ENCODE results near the gene RREB1. TPM values are rescaled to one million over a fixed set of nuclear protein-coding genes. Genes with fewer than 3 reads are reported as not detected.

The RREB1 gene
- total RNA-seq, 4 donors from 2014 or later: 56.2 to 102 (median 62.6) TPM

- Histone ChIP-seq H3K36me3 (no peaks in the 10 kb centered on the region), H3K9me3 (no peaks in the 10 kb centered on the region), H3K27ac (peak overlapping the region; percentile 97), H3K4me3 (peak overlapping the region; percentile 87), H3K4me1 (peaks cover 33% of the 10 kb centered on the region), H3K27me3 (no peaks in the 10 kb centered on the region)
- DNase-seq (ENCODE audit: low spot score in 2 of 2): peak in 1 of 2 donors; percentile 79
- no peak for TF ChIP-seq POLR2AphosphoS5 (IDR thresholded peaks at IDR 0.05)
- no peak for TF ChIP-seq POLR2A (IDR thresholded peaks at IDR 0.05)
- TF ChIP-seq EP300 (IDR thresholded peaks at IDR 0.05): no peak
- peak in 1 of 2 donors; percentile 36 for TF ChIP-seq CTCF (IDR thresholded peaks at IDR 0.05)
- WGBS: under 1% methylated on average over 17 of the region's 66 CpGs
Measured at GRCh38 chr6:7106752-7107577, 796 bp upstream of the RREB1 start.

- Histone ChIP-seq H3K27me3 (no peaks in the 10 kb centered on the region), H3K36me3 (no peaks in the 10 kb centered on the region), H3K9me3 (no peaks in the 10 kb centered on the region), H3K4me3 (peak overlapping the region; percentile 87), H3K27ac (peak overlapping the region; percentile 97), H3K4me1 (peaks cover 44% of the 10 kb centered on the region)
- 0% methylated on average over 32 of the region's 94 CpGs for WGBS
- DNase-seq (ENCODE audit: low spot score in 2 of 2): peak; percentile 84 to 87
- TF ChIP-seq POLR2AphosphoS5 (IDR thresholded peaks at IDR 0.05) (peak in 1 of 3 donors; percentile 10), CTCF (IDR thresholded peaks at IDR 0.05) (no peak)
Measured at GRCh38 chr6:7108196-7108963, 619 bp downstream of the RREB1 start.

- Histone ChIP-seq H3K9me3 (no peaks in the 10 kb centered on the region), H3K36me3 (no peaks in the 10 kb centered on the region), H3K27ac (peak overlapping the region; percentile 97), H3K4me1 (peaks cover 50% of the 10 kb centered on the region), H3K4me3 (peak overlapping the region; percentile 87), H3K27me3 (no peaks in the 10 kb centered on the region)
- 4% methylated on average over 10 of the region's 86 CpGs for WGBS
- no peak for TF ChIP-seq POLR2A (IDR thresholded peaks at IDR 0.05)
- TF ChIP-seq POLR2AphosphoS5 (IDR thresholded peaks at IDR 0.05): peak in 1 of 3 donors; percentile 11
- TF ChIP-seq CTCF (IDR thresholded peaks at IDR 0.05): no peak
- no peak for TF ChIP-seq EP300 (IDR thresholded peaks at IDR 0.05)
- peak; percentile 79 to 86 for DNase-seq (ENCODE audit: low spot score in 2 of 2)
Measured at GRCh38 chr6:7108964-7109836, 1.4 kb downstream of the RREB1 start.

GRCh38 chr6:7110092-7110792, 2.5 kb downstream of the RREB1 start:
- H3K4me3 ChIP-seq: peak overlapping the region; percentile 87
- H3K4me1 ChIP-seq: peaks cover 59% of the 10 kb centered on the region
- H3K36me3 ChIP-seq: no peaks in the 10 kb centered on the region
- TF ChIP-seq POLR2AphosphoS5 (IDR thresholded peaks at IDR 0.05): no peak
- TF ChIP-seq CTCF (IDR thresholded peaks at IDR 0.05): no peak
- no peak for TF ChIP-seq EP300 (IDR thresholded peaks at IDR 0.05)
- TF ChIP-seq POLR2A (IDR thresholded peaks at IDR 0.05): no peak
- no peaks in the 10 kb centered on the region for H3K9me3 ChIP-seq
- 48% methylated on average over 6 of the region's 6 CpGs for WGBS
- no peaks in the 10 kb centered on the region for H3K27me3 ChIP-seq
- no peak for DNase-seq (ENCODE audit: low spot score in 2 of 2)
- H3K27ac ChIP-seq: peak overlapping the region; percentile 97

All from suprapubic skin (tissue), 4 donors.